GM10248 (cell line): ENCODE data around the gene REC8.

Source experiments
- CTCF ChIA-PET: fragments of 300-600 bp; sonication (Branson Sonifier 250); formaldehyde crosslinking; extraction: SDS; loops from one replicate; lab custom pipeline; 2021; ENCODE audit warnings: antibody characterized with exemption; lab: Yijun Ruan, JAX
- POLR2A ChIA-PET: fragments of 350-650 bp; sonication (Branson Sonifier 250); formaldehyde crosslinking; extraction: SDS; loops from one replicate; lab custom pipeline; 2020; ENCODE audit warnings: antibody characterized with exemption; lab: Yijun Ruan, JAX
- DNase-seq: peaks from one replicate; pipeline ENCODE4 v3.0.0; 2012; ENCODE audit errors: extremely low spot score
- TF ChIP-seq, protein P1 (sequence below): IDR thresholded peaks from 2 replicates; pipeline ENCODE4 v1.5.1; 2012; ENCODE audit warnings: mild to moderate bottlenecking, low read depth; ENCODE audit errors: extremely low read depth, missing control alignments, control extremely low read depth

The REC8 gene

GRCh38 chr14:24127673-24128072 is 44.2 kb upstream of the REC8 start:
- TF ChIP-seq, protein P1, sequence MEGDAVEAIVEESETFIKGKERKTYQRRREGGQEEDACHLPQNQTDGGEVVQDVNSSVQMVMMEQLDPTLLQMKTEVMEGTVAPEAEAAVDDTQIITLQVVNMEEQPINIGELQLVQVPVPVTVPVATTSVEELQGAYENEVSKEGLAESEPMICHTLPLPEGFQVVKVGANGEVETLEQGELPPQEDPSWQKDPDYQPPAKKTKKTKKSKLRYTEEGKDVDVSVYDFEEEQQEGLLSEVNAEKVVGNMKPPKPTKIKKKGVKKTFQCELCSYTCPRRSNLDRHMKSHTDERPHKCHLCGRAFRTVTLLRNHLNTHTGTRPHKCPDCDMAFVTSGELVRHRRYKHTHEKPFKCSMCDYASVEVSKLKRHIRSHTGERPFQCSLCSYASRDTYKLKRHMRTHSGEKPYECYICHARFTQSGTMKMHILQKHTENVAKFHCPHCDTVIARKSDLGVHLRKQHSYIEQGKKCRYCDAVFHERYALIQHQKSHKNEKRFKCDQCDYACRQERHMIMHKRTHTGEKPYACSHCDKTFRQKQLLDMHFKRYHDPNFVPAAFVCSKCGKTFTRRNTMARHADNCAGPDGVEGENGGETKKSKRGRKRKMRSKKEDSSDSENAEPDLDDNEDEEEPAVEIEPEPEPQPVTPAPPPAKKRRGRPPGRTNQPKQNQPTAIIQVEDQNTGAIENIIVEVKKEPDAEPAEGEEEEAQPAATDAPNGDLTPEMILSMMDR: no peak
- CTCF ChIA-PET: interaction anchor here (1.0 to 9.1 kb wide), 4 partner anchors 11 to 34 kb away, joined by 3 to 58 read pairs (median 21); partner anchors contain the start of genes DCAF11, IRF9 and NRL
- no peak for DNase-seq
- POLR2A ChIA-PET: interaction anchor here (1.8 to 2.2 kb wide), 2 partner anchors 8 to 13 kb away, joined by 7 read pairs; partner anchors contain the start of genes DCAF11, NRL and PSME1

GRCh38 chr14:24129410-24129998 is 42.4 kb upstream of the REC8 start:
- TF ChIP-seq, protein P1: no peak
- DNase-seq: no peak
- POLR2A ChIA-PET: interaction anchor here (1.5 kb wide), 1 partner anchor 15 kb away, joined by 3 read pairs; the partner anchor contains the start of genes DCAF11 and NRL
- CTCF ChIA-PET: interaction anchor here (1.7 to 9.1 kb wide), 2 partner anchors 12 to 21 kb away, joined by 7 to 58 read pairs; partner anchors contain the start of genes DCAF11 and NRL

DNA sequence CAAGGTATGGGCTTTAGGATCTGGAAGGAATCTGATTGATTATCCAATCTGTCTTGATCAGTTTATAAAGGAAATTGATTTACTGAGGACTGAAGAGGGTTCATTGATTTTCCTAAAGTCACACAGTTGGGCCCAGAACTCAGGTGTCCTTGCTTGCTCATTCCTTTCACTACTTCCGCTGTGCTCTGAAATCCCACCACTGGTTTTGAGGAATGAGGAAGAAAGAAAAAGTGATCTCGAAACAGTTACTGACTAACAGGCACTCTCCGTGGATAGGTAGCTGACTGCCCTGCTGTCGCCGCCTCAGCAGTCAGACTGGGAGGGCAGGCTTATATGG is 41.5 kb upstream of the REC8 start, which contains the start of gene FITM1:
FITM1 (plus strand) TSS at position 280 of the 337 bp plus-strand sequence. CDS start 905 bp downstream, outside the sequence.
- ChIA-PET CTCF (interaction anchor here (9.1 kb wide), 1 partner anchor 13 kb away, joined by 58 read pairs; the partner anchor contains the start of genes DCAF11 and NRL), POLR2A (interaction anchor here (1.5 kb wide), 1 partner anchor 16 kb away, joined by 3 read pairs; the partner anchor contains the start of genes DCAF11 and NRL)
- TF ChIP-seq, protein P1: no peak
- no peak for DNase-seq

DNA sequence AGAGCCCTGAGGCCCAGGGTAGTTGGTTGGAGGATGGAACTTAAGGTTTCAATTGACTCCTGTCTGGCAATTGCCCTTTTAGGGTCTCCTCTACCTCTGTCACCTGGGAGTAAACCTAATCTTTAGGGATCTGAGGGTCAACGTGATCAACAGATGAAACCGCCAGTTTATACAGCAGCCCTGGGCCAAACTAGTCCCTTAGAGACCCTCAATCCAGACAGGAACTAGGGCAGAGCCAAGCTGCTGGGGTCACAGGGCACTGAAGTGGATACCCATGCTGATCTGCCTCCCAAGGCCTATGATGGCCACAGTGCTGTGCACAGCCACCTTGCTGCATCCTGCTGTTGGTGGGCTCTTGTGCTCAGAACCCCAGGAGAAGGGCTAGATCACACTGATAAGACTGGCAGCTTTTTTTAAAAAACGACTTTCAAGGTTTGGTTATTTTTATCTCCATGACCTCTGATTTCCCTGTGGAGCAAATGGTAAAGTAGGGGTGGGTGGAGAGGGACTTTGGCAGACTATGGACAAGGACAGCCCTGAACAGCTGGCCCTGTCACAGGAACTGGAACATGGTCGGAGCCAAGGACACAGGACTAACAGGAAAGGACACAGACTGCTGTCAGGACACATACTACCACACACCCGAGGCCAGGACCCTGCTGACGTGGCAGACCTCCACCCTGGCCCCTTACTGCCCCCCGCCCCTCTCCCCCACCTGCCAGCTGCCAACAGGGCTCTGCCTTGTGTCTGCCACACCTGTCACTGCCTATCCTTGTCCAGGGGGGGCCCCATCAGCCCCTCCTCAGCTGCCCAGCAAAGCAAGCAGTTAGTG is 40.9 kb upstream of the REC8 start:
- DNase-seq: no peak
- ChIA-PET CTCF (interaction anchor here (1.1 to 9.1 kb wide), 2 partner anchors 14 to 23 kb away, joined by 3 to 58 read pairs; partner anchors contain the start of genes DCAF11 and NRL), POLR2A (interaction anchor here (0.6 to 1.5 kb wide), 2 partner anchors 16 to 129 kb away, joined by 3 to 5 read pairs; partner anchors contain the start of genes DCAF11 and NRL)
- TF ChIP-seq, protein P1: no peak

DNA sequence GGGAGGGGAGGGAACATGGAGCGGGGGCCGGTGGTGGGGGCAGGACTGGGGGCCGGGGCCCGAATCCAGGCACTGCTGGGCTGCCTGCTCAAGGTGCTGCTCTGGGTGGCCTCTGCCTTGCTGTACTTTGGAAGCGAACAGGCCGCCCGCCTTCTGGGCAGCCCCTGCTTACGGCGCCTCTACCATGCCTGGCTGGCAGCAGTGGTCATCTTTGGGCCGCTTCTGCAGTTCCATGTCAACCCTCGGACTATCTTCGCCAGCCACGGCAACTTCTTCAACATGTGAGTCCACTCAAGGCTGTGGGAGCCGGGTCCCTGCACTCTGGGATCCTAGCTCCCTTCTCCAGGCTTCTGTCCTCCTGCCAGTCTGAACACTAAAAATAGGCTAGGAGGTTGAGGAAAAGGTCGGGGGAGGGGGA is 40.3 kb upstream of the REC8 start:
- TF ChIP-seq, protein P1: no peak
- DNase-seq: no peak
- ChIA-PET CTCF (interaction anchor here (1.1 to 9.1 kb wide), 2 partner anchors 14 to 23 kb away, joined by 3 to 58 read pairs; partner anchors contain the start of genes DCAF11 and NRL), POLR2A (interaction anchor here (0.6 kb wide), 1 partner anchor 130 kb away, joined by 5 read pairs; no protein-coding TSS in a partner anchor)
